UCSD-AML1 (cell line): ENCODE results near the gene HNF1B.
"Not testable (repeated sequence)": the region's sequence is repeated elsewhere in the genome, so short reads cannot be mapped to it uniquely, and the experiment has no call there.

Source experiments
- DNase-seq: peaks from one replicate; lab custom pipeline; 2025; ENCODE audit not compliant: unreplicated experiment; lab: John Stamatoyannopoulos, UW

Gene HNF1B, protein sequence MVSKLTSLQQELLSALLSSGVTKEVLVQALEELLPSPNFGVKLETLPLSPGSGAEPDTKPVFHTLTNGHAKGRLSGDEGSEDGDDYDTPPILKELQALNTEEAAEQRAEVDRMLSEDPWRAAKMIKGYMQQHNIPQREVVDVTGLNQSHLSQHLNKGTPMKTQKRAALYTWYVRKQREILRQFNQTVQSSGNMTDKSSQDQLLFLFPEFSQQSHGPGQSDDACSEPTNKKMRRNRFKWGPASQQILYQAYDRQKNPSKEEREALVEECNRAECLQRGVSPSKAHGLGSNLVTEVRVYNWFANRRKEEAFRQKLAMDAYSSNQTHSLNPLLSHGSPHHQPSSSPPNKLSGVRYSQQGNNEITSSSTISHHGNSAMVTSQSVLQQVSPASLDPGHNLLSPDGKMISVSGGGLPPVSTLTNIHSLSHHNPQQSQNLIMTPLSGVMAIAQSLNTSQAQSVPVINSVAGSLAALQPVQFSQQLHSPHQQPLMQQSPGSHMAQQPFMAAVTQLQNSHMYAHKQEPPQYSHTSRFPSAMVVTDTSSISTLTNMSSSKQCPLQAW

DNA sequence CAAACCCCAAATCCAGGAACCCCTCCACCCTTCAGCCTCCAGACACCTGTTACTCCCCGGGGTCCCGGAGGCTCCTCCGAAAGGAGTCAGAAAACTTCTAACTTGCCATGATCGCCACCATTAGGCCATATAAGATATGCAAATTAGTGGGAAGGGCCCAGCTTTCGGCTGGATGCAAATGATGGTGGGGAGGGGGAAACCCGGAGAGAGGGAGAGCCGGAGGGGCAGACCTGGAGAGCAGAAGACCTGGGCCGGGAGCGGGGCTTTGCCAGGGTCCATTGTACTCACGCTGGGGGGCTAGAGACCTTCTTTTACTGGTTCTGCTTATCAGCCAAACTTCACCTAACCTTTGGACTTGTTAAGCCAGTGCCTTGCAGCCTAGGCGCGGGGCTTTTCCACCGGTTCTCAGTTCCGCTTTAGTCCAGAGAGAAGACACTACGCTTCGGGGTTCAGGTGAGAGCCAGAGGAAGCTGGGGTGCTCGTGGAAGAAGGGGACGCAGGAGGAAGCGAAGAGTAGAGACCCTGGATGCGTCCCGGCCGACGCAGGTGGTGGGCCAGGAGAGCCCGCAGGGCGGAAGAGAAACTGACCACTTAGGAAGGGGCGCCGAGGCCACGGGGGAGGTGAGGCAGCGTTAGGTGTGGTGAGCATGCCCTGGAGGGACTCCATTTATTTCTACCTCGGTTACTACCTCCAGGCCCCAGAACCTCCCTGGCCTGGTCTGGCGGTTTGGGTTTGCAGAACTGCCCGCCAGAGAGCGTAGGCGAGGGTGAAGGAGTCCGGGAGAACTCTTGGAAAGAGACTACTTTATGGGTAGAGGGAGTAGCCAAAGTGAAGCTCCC, at the start of gene HNF1B:
Gene HNF1B, minus strand, starts transcription at position 99 of the 840 bp plus-strand sequence. CDS start 175 bp downstream, outside the sequence.
- no peak for DNase-seq

DNA sequence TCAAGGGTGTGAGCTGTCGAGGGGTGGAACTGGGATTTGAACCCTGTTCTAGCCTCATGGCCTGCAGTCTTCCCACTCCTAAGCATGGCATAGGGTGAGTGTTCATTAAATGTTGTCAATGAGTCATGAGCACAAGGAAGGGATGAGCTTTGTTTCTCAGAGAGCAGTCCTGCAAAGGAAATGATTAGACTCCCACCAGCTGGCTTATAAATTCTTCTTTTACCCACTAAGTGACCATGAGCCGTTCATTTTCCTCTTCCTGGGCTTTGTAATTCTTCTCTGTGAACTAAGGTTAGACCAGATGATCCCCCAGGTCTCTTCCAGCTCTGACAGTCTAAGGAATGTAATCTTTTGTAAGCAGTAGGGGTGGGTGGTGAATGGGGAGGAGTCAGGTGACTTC, 47.9 kb upstream of the HNF1B start:
- DNase-seq = no peak

DNA sequence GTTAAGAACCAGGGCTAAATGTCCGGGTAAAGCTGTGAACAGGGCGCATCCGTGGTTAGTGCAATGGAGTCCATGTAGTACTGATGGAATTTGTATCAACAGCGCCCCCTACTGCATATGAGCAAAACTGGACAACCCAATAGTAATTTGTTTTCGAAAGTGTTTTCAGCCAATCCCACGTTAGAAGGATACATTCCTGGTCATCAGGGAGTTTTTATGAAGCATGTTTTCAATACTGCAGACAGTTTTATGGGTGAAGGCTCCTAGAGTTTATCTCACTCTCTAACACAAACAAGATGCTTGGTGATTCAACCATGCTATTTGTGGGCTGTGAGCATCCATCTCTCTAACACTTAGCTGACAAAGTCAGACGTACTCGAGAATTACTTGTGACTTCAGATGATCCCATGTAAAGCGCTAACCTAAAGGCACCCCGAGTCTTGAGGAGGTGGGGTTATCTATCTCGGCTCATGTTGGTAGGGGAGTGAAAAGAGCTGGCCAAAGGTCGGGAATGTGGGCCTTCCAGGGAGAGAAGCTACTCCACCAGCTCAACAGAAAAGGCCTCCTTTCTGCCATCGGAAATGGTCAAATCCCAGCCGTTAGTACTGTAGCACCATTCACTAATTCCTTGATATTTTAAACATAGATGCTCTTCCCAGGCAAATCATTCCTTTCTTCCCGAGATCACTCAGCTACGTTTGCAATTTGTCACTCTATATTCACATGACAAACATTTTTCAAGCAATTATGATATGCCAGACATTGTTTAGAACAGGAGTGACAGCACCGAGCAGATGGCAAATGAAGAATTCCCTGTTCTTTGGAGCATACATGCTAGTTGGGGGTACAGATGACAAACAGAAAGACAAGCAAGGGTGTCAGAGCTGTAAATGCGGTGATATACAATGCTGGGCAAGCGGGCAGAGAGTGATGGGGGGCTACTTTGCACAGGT, 46.9 kb upstream of the HNF1B start:
- no peak for DNase-seq

DNA sequence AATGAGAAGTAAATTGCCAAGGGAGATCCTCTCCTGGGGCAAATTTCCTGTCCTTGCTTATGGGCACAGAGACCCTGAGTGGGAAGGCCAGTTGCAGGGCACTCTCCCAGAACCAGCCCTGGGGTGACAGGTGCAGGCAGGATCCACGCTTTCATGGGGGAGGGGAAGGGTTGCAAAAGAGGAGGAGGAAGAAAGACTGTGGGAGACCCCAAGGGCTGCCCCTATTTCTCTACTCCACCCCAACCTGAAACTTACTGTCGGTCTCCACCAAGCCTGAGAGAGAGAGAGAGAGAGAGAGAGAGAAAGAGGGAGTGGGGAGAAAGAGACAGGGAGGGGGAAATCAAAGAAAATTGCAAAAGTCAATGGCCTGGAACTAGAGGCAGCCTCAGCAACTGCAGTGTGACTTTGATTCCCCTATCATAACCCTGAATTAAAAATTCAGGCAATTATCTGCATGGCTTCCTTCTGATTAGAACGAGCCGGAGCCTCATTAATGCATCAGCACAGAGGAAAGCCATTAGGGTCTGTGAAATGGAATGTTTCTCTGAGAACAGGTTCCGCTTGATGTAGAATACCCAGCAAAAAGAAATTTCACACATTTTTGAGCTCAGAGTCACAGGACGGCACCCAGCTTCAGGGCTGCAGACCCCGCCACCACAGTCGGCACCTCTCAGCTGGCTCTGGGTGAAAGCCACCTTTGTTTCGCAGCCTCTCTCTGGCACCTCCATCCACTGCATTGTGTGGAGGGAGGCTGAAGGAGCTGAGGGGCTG, 45.1 kb upstream of the HNF1B start:
- DNase-seq = no peak

DNA sequence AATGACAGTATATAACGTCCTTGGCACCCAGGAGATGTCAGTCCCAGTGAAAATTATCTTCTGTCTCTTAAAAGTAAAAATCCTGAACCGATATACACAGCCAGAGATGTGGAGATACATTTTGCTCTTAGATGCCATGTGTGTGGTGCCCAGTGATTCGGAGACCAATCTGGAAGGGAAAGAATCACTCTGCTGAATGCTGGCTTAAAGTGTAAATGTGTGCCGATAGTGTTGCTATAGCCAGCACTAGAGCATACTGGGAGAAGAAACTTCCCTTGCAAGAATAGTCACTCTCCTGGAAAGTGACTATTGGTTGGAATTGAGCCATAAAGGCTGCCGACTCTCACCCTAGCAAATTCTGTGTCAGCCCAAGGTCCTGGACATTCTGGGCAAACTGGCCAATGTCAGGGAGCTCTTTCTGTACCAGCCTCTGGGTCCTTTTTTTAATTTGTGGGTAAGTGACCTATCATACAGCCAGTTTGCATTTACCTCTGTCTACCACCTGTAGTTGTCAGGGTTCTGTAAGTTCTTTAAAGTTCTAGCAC, 44.2 kb upstream of the HNF1B start:
- no peak for DNase-seq

DNA sequence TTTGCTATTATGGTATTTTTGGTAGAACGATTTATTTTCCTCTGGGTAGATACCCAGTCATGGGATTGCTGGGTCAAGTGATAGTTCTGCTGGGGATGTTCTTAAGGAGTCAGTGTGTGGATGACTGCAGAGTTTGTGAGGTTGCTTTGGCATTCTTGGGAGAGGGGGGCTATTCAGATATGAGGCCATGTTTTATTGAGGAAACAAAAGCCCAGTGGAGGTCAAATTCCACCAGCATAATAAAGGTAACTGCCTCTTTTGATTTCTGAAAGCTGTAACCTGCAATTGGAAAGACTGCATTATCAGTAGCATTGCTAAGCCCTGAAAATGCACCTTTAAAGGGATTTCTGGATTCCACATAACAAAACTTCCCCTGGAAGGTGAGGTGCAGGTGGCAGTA, 43.7 kb upstream of the HNF1B start:
- DNase-seq = no peak

DNA sequence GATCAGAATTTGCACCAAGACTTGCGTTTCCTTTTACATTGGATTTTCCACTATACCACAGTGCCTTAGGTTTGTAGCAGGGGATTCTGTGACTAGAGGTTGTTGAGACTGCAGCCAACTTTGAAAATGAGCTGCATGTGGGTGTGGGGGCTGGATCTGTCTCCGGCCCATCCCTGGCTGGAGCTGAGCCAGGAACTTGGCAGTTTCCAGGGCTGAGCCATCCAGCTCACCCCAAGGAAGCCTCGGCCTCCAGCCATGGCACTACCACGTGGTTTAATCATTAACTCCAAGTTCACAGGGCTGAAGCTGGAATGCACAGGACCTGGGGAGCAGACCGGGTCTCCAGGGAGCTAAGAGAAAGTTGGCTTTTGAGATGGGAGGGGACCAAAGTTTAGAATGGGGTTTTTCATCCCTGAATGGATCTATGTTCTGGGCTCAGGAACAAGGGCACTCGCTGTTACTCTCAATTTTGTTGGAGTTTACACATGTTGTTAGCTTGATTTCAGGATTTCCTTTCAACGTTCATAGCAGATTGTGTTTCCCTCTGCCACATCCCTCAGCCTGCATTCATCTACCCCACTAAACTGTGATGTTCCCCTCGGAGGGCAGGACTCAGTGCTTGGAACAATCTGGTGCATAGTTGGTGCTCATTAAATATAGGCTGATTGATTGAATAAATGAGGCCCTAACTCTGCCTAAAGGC, 42.3 kb upstream of the HNF1B start:
- no peak for DNase-seq

DNA sequence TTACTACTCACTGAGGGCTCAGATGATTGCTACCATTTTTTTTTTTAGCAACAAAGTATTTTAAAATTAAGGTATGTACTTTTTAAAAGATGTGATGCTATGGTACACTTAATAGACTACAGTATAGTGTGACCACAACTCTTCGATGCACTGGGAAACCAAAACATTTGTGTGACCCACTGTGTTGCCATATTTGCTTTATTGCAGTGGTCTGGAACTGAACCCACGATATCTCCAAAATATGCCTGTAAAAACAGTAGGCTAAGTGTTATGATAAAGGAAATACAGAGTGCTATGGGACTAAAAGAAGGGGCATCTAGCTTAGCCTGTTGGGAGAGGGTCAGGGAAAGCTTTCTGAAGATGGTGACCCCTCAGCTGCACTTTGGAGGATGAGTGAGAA, 41.6 kb upstream of the HNF1B start:
- DNase-seq = no peak

DNA sequence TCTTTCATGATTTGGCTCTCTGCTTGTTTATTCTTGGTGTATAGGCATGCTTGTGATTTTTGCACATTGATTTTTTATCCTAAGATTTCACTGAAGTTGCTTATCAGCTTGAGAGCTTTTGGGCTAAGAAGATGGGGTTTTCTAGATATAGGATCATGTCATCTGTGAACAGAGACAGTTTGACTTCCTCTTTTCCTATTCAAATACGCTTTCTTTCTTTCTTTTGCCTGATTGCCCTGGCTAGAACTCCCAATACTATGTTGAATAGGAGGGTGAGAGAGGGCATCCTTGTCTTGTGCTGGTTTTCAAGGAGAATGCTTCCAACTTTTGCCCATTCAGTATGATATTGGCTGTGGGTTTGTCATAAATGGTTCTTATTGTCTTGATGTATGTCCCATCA, 37.6 kb upstream of the HNF1B start:
- DNase-seq = not testable (repeated sequence)

DNA sequence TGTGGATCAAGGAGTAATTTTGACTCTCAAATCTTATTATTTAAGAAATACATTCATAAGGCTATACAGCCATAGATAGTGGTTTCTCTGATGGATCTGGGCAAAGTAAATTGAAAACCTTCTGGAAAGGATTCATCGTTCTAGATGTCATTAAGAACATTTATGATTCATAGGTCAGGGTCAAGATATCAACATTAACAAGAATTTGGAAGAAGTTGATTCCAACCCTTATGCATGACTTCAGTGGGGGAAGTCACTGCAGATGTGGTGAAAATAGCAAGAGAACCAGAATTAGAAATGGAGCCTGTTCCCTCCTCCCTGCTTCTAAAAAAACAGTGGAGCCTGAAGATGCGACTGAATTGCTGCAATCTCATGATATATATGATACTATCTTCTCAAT, 36.6 kb upstream of the HNF1B start:
- no peak for DNase-seq

DNA sequence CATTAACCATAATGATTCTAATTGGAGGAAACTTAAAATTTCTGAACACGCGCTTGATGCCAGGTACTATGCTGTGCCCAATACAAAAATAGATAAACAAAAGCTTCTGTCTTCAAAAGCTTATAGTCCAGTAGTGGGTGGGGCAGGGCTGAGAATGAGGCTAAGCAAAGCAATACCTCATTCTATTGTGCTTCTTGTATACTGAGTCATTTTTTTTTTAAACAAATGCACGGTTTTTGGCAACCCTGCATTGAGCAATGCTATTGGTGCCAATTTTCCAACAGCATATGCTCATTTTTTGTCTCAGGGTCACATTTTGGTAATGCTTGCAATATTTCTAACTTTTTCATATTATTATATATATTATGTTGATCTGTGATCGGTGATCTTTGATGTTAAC, 34.7 kb upstream of the HNF1B start:
- DNase-seq = no peak

DNA sequence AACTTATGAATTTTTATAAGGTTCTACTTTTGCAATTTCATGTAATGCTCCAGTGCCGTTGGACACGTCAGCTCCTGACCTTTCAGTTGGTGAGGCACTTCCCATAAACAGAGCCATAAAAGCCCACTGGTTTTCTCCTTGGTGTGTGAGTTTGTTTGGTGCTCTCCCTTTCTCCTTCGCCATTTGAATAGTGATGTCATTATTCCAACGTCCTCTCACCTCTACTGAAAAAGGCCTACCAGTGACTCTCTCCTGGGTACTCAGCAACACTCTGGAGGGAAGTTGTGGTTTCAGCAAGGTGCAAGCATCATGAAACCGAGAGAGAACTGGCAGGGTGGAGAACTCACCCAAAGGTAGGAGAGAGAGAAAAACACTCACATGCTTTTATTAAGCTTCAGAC, 29.6 kb upstream of the HNF1B start:
- no peak for DNase-seq

DNA sequence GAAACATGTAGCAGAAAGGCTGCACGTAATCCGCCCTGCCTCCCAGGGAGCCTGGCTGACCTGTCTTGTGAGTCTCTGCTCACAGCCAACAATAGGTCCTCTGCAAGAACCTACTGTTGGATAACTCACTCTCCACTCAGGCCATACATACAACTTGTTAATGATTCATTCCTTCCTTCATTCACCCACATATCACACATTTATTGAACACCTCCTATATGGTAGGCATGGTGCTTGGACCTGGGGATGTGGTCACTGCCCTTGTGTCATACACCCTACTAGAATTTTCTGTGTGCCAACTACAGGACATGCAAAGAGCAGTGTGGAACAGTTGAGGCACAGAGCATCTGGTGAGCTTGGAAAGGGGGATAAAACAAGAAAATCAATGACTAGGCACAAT, 28.1 kb upstream of the HNF1B start:
- no peak for DNase-seq

DNA sequence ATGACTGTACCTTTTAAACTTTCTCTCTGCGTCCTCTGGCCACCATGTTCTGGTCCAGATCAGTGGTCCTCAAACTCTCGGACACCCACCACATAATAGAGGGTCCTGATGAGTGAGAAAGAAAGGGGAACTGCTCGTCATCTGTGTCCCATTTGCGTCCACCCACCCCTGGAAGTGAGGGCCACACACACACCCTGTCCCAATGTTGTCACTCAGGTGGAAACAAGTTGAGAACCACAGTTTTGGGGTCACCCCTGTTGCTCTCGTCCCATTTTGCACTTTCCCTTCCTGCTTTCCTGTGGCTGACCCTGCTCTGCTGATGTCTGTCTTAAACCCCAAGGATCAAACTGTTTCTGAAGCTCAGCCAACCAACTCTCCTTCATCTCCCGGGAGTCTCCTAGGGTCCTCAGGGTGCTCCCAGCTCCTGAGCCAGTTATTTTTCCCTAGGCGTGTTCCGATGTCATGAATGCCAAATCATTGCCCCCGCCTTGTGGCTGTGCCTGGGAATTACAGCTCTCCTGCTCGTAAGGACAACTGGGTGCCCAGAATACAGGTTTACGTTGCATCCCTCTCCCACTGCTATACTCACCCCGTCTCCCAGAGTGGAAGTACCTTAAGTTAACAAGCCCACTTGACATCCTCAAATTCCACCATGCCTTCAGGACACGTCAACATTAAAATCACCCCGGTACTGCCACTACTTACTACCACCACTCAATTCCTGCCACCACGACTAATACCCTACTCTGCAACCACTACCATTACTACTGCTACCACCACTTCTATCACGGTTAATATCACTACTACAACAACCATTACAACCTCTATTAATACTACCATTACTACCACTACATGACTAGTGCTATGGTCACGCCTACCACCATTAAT, 26.0 kb upstream of the HNF1B start:
- peak; percentile 59 for DNase-seq

DNA sequence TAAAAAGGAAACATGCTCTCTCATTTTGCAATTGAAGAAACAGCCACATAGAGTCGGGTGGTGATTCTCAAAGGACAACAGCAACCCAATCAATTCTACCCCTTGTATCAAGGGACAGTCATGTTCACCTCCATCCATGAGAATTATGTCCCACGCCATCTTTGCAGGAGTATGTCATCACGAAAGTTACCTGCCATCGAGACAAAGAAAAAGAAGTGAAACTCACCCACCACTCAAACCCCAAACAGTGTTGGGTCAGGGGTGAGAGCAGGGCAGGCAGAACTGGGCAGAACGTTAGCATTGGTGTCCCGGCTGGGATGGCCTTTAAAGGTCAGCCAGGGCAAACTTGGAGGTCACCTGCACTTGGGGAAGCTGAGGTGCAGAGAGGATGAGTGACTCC, 24.2 kb upstream of the HNF1B start:
- no peak for DNase-seq

DNA sequence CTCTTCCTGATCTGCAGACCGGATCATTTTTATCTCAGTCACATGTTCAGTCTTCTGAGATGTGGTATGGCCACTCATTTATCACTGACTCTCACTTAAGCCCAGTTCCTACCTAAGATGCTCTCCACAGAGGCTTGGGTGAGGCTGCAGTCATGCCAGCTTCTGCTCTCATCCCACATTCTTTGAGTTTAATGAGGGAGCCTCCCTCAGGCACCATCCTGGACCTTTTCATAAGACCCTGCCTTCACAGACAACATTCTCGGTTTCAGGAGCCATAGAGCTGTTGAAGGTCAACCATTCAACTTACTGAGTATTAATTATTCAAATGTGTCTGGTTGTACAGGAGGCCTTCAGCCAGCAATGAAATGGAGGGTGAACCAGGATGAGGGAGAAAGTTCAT, 23.6 kb upstream of the HNF1B start:
- no peak for DNase-seq

DNA sequence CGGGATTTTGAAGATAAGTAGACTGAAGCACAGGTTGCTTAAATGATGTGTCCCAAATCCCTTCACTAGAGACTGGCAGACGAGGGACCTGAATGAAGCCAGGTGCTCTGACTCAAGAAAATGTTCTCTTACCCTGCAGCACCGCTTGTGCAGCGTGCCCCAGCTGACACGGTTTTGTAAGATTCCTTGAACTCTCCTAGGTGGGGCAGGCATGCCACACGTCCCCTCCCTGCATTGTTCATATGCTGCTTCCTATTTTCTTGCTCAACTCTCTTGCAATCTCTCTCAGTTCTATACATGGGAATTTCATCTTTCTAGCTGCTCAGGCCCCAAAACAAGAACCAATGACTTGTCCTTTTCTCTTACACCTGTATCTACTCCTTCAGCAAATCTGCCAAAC, 22.1 kb upstream of the HNF1B start:
- no peak for DNase-seq

DNA sequence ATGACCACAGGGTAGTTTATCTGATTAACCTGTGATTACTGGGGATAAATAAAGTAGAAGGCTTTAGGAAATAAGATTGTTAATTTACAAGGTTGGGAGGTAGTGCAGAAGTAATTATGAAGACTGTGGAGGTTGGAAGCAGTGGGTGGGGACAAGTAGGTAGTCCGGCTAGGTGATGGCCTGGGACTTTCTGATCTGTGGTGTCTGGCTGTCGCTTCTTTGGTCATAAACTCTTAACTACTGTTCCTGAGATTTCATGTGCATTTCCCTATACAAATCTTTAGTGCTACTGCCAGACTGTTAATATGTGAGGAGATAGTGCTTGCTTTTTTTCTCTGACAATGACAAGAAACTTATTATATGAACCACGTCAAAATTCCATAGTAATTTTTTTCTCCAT, 19.5 kb upstream of the HNF1B start:
- no peak for DNase-seq
